RCC 7860 (cell line): ENCODE results near the gene MLIP.

Experiments
- DNase-seq: peaks from one replicate; pipeline ENCODE4 v3.0.0-alpha.2; 2015; ENCODE audit warnings: low spot score
- FAIRE-seq: peaks from 2 replicates; lab custom pipeline; 2012; peaks lifted over from hg19 to GRCh38; lab: Jason Lieb, UNC

MLIP gene

DNA sequence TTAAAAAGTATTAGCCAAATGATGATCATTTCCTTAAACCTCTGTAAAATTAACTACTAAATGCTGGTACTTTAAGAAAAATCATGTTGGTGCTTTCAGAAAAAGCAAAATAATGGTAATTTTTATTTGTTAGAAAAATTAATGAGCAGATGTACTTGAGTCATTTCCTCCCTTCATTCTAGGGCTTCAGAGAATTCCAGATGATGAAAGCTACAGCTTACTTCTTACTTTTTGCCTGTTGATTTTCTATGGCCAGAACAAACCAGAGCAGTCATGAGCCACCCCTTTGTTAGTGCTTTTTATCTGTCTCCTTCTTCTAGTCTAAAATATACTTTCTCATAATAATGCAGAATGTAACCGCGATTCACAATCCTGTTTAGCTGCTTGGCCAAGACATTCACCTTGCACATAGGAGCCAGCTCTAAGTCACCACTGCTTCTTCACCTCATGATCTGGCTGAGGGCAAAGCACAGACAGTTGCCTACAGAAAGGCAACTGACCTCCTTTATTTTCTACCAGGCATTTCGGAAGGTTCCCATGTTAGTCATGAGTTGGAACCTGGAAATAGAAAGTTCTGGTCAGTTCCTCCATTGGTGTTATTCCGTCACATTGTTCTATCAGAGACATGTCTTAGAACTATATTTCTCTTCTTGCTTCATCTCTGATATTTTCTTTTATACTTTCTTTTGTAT lies 153.5 kb downstream of the MLIP start:
- FAIRE-seq (no peak), DNase-seq (no peak)

DNA sequence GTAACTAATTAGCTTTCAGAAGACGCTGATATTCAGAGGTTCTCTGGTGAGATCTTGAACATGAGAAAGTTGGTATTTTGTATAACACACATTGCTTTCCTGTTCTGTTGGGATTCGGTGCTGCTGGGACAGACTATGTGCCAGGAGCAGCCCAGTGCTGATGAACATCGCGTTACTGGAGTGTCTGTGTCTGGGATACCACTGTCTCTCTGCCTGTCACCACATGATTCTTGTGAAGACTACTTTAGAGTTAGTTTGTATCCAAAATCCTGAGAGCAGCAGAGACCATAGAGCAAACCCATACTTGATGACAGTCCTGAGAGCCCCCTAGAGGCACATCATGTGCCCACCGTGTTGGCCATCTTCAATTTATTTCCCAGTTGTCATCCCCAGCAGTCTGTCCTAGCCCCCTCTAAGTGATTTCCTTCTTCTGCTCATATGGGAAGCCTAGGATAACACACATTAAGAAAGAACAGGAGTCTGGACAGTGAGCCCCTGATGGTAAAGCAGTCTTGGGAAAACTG lies 155.2 kb downstream of the MLIP start:
- DNase-seq (no peak), FAIRE-seq (no peak)

DNA sequence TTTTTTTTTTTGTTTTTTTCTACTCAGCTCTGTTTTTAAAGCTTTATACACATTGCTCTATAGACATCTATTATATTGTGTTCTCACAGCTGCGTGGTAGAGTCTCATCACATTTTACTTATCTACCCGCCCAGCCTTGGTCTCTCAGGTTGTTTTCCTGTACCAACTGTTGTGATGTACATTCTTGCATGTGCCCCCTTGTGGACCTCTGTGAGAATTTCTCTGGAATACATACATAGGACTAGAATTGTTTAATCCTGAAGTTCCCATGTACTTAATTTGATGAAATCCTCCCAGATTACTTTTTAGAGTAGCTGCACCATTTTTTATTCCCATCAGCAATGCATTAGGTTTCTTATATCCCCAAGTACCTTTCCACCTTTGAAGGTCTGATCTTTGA lies 156.6 kb downstream of the MLIP start:
- FAIRE-seq (no peak), DNase-seq (no peak)

DNA sequence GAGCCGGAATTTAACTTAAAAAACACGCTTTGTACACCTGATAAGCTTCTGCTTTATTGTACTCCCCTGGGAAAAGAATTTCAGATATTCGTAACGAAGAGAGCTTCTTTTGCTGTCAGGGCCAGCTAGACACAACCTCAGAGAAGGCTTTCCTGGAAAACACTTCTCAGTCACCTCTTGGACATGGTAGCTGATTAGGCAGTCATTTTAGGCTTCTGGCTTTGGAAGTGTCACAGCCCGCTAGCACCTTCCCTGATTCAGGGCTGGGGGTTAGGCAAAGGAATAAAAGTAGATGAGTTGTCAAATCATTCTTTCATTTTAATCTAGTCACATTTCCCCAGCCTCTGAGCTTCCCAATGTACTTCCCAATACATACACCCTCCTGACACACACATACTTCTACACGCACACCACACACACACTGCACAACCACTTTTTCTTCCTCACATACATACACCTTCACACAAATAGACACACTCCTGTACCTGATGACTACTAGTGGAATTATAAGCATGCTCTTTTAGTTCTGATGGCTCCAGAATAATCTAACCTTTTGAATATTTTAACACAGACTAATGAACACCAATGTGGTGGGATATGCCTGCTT lies 162.1 kb downstream of the MLIP start:
- no peak for FAIRE-seq
- no peak for DNase-seq

DNA sequence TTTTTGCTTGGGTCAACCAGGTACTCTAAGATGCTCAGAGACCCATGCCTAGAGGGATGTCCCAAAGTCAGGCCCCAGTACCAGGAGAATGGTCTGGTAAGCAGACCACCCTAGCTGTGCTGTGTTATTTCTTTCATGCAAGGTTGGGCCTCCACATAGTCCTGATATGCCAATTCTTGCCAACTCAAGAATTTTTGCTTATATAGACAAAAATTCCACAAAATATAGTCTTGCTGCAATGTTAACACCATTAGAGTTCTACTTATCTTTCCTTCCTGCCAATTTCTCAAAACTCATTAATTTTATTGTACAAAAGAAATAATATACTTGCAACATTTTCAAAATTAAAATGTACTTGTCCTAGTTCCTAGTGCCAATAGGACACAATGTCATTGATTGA lies 163.1 kb downstream of the MLIP start:
- no peak for FAIRE-seq

DNA sequence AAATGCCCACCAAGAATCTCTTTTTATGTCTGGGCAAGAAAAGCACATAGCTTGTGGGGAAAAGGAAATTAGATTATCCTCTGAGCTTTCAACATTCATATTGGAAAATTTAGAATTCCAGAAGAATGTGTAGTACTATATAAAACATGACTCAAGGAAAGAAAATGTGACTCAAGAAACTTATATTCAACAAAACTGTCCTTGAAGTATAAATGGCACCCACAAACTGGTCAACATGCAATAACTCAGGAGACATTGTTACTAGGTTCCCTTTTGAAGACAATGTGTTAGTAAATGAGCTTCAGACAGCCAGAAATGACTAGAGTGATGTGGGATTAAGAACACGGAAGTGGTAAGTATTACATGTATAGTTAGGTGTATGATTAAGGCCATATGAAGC lies 170.9 kb downstream of the MLIP start:
- peak; percentile 99 for DNase-seq
- FAIRE-seq = peak; percentile 97

More for the DNA sequence above, 163.1 kb downstream of the MLIP start:
- DNase-seq = no peak

DNA sequence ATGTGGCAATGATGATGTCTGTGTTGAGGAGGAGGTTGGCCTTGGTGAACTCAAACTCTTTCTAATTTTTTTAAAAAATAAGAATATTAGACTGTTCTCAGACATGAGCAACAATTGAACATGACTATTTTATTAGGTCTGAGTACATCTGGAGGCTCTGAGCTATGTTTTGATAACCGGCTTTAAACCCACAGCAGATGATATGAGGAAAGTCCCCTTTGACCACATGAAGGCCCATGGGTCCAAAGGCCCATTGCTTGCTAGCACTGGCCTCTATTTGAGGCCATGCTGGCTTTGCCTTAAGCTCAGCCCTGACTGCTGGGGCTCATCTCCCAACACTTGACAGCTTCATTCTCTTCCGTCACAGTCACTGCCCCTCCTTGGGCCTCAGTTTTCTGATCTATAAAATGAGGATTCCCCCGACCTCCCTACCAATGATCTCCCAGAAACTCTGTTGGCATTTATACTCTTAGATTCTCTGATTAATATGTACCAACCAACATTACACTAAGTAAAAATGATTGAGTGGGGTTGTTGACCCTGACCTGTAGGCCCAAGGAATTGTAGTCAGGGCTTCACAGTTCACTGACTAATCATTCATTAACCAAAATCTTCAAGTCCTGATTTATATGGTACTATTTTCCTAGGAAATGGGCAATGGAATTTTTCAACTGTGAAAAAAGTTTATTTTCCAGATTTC lies 173.1 kb downstream of the MLIP start:
- peak; percentile 98 for FAIRE-seq

DNA sequence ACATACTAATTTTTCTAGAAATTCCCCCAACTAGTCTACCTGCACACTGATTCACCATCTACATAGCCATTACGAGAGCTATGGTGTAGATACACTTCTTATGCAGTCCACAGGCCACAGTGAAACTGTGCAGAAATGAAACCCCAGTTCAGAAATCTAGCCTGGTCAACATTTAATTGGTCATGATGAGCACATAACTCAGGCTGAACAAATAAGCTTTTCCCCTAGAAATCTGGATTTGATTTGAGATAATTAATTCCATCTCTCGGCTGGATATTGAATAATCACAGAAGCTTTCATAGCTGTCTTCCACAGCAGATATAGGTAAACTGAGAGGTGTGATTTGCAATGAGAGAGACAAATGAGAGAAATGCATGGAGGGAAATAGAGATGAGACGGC lies 174.4 kb downstream of the MLIP start:
- FAIRE-seq (no peak), DNase-seq (no peak)

More for the DNA sequence above, 173.1 kb downstream of the MLIP start:
- DNase-seq = peak; percentile 84

DNA sequence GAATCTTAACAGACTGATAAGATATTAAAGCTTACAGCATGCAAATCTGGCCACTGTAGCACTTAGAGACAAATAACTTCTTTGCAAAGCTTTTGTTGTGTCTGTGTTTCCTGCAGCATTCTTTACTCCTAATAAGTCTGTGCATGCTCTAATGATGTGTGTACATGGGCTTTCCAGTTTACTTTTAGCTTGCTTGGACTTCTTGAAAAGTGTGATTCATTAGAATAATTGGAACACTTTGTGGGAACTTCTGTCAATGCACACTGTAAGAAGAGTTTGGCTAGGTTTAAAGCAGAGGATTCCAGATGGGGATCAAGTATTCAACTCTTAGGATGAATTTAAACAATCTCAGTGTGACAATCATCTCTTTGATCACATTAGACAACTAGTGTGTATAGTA lies 174.9 kb downstream of the MLIP start:
- FAIRE-seq (no peak), DNase-seq (no peak)

DNA sequence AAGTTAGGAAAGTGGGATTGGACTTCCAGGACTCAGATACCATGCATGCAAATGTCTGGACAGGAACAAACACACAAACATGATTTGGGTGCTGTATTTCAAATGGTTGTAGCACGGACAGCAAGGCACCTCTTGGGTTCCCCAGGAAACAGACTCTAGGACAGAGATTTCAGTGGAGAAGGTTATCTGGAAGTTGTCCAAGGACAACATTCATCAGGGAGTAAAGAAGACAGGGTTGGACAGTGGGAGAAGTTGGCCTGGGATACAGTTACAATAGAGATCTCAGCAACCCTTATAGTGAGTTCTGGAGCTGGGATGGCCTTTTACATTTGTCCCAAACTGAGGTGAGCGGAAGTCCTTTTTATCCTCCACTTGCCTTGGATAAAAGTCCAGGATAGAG lies 177.2 kb downstream of the MLIP start:
- no peak for FAIRE-seq
- no peak for DNase-seq

DNA sequence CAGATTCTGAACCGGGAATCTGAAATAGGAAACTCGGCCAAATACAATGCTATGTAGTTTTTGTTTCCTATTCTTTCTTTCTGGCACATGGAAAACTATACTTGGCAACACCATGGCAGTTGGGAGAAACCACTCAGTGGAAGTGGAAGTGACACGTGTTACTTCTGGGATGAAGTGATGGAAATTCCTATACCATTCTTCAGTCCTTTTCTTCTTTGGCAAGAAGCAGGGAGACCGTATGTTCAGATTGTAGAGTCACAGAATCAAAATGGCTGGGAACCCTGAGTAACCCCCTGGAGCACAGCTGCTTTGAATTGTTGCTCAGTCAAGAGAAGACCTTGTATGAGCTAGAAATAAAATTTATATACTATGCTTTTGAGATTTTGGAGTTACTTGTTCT lies 178.2 kb downstream of the MLIP start:
- DNase-seq = no peak
- FAIRE-seq = no peak

DNA sequence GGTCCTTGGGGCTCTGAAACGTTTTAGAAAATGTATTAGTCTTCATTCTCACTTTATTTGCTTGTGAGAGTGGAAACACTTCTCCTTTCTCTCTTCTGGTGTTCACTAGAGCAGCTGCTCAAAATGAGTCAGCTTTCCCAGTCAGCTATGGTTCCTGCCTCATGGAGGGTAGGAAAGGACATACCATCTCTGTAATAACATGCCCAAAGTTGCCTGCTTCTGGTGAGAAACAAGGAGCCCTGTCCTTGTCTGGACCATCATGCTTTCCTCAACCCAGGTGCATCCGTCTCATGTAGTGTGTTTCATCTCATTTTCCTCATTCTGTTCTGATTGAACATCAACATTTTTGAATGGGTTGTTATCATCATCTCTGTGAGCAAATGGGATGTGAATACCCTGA lies 179.9 kb downstream of the MLIP start:
- DNase-seq (peak; percentile 72), FAIRE-seq (no peak)

DNA sequence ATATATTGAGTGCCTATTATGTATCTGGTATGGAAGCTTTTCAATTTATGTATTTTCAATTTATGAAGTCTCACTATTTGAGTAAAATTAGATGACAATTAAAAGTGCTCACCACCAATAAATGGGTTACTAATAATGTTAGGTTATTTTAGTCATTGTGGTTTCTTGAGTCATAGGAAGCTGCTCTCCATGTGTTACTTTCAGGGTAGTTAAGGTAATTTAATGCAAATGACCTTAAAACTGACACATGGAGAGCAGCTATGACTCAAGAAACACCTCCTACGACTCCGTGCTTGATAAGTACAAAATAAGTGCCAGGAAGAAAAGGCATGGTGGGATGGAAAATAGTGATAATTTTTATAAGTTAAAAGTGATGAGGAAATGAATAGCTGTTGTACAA lies 180.5 kb downstream of the MLIP start:
- FAIRE-seq = peak; percentile 93
- peak; percentile 77 for DNase-seq

DNA sequence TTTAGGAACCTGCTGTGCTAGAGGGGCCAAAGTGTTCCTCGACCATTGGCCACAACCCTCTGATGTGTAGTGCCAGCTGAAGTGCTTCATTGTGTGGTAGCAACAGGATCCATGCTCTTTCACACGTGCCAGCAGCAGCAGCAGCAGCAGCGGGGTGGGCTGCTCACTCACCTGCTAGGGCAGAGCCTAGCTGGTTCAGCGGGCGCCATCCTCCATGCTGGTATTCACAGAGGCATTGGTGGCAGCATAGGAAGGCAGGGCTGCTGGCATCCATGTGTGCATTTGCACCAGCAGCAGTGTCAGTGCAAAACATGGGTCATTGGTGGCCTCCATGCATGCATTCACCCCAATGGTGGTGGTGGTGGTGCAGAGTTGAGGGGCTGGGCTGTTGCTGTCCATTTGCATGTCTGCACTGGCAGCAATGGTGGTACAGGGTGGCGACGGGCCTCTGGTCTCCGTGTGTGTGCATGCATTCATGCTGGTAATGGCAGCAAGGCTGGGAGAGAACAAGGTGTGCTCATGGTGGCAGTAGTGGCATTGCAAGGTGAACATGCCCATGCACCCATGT lies 183.8 kb downstream of the MLIP start:
- no peak for FAIRE-seq
- DNase-seq = no peak

DNA sequence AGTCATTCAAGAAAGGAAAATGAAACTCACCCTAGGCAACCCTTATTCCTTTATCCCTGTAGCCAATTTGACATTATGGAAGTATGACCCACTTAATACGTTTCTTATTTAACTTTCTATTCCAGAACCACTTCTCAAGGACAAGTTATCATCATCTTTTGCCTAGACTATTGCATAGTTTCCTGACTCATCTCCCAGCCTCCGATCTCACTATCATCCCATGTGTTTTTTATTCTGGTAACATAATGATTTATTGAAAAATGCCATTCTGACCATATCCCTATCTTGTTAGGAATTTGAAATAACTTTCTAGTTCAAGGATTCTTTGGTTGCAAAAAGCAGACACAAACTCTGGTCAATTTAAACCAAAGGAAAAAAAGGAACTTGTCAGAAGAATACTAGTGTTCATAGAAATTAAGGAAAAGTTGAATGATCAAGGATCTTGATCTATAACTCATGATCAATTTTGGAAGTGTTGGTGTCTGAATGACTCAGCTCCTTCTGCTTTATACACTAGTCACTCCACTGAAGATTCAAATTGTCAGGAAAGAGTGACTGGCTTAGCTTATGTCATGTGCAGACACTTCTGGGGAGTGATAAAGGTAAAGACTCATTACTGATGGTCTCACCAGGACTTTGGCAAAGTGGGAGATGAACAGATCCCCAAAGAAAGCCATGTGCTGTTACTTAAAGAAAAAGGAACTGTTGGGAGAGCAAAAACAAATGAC lies 188.5 kb downstream of the MLIP start:
- no peak for FAIRE-seq
- DNase-seq = no peak

DNA sequence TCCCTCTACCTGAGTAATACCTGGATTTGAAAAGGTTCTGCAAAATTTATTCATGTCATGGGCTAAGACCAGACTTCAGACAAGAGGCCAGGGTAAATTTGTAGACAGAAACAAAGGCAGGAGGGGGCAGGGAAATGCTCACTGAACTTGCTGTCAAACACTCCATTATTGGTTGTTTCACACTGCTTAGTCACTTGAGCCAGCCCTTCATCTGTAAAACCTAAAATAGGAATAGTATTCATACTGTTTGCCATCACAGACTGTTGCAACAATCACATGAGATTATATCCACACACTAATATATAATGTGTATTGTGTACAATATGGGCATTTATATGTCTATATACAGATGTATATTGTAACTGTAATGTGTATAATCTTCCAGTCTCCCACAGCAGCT lies 190.5 kb downstream of the MLIP start:
- FAIRE-seq (no peak), DNase-seq (no peak)

DNA sequence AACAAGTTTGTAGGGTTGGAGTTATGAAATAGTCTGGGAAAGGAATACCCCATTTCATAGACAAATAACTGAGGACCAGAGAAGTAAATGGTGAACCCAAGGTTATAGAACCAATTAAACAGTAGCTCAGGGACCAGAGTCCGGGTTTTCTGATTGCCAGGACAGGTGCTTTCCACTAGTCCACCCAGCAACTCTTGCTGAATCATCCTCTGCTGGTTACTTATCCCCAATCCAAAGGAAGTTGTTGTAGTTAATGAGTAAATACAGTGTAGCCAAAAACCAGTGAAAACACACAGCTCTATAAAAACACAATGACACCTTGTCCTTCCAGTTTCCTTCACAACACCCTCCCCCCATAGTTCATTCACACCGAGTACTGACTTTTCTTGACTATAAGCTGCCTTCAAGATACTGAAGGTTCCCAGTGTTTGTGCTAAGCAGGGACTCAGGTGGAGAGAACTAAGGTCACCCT lies 196.2 kb downstream of the MLIP start:
- FAIRE-seq = peak; percentile 93
- peak; percentile 78 for DNase-seq

DNA sequence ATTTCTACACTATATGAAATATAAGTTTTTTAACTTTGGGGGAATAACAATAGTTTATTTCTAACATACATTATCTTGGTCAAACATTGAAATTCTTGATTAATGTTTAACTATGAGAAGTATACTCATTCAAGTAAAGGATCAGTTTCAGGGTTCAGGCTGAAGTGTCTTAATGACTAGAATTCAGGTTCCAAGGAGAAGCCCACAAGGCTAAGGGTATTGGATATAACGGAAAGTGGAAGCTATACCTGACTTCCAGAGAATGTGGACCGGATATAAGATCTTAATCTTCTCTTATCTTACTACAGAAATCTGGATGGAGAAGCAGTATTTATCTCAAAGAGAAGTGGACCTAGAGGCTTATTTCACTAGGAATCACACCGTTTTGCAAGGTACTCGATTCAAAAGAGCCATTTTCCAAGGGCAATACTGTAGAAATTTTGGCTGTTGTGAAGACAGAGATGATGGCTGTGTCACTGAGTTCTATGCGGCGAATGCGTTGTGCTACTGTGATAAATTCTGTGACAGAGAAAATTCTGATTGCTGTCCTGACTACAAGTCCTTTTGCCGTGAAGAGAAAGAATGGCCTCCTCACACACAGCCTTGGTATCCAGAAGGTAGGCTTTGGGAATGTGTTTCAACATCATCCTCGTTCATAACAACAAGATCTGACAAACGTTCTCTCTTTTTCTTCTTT lies 197.2 kb downstream of the MLIP start, which contains the start of gene TINAG:
TSS of gene TINAG (plus strand) at position 153 of the 697 bp plus-strand sequence. CDS start at position 263, 110 bp downstream.
- no peak for DNase-seq
- peak; percentile 75 for FAIRE-seq

DNA sequence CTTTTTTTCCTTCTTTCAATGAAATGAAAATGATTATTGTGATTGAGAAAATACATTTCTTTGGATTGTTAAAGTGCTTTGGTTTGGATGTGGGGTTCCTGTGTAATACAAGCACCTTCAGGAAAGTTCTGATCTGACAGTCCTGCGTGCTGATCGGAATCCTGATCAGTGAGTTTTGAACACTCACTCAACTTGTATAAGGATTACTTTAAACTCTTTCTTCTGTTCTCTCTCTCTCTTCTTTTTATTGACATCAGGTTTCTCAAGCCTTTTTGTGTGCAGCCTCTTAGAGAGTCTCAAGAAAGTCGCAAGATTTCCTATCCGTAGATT lies 197.7 kb downstream of the MLIP start:
- DNase-seq (no peak), FAIRE-seq (peak; percentile 44)
